ENCODE data around the gene ZNF300.
"Not testable (repeated sequence)": the region's sequence is repeated elsewhere in the genome, so short reads cannot be mapped to it uniquely, and the experiment has no call there.

Gene ZNF300

GRCh38 chr5:150845185-150845859 is 59.5 kb downstream of the ZNF300 start:
- H3K36me3 ChIP-seq (ENCODE audit: control insufficient read depth in 2 of 2, insufficient read depth in 1 of 2, low read length in 2 of 2); H3K4me3 ChIP-seq (ENCODE audit: low read depth, low read length); H3K4me1 ChIP-seq (ENCODE audit: control insufficient read depth, insufficient read depth, low read length); H3K9me3 ChIP-seq (ENCODE audit: control insufficient read depth, insufficient read depth, low read depth, low read length); POLR2A ChIA-PET; H3K27ac ChIP-seq (ENCODE audit: extremely low read depth, low read depth, low read length): not testable (repeated sequence)
- CTCF ChIA-PET, result interaction anchor here (1.0 to 3.4 kb wide), 5 partner anchors 9 to 284 kb away, joined by 3 to 31 read pairs (median 13); partner anchors contain the start of gene RBM22
- peak; percentile 32; the same call in 1 of the 2 replicates for TF ChIP-seq ZNF202 (tag by site-specific recombination; IDR thresholded peaks at IDR 0.05; ENCODE audit: borderline replicate concordance)
